Epithelial cell of esophagus (primary cell): ENCODE results near the gene TMEM225B.
"Not testable (repeated sequence)": the region's sequence is repeated elsewhere in the genome, so short reads cannot be mapped to it uniquely, and the experiment has no call there.

Source experiments
- DNase-seq: peaks from one replicate; pipeline ENCODE4 v3.0.0; 2010; ENCODE audit warnings: low read depth
- H3K4me3 ChIP-seq: 2 replicates; pipeline ENCODE4 v1.5.1; 2011; ENCODE audit warnings: mild to moderate bottlenecking, low read length, control low read depth
- CTCF ChIP-seq: IDR thresholded peaks from 2 replicates; pipeline ENCODE4 v1.5.1; 2011; ENCODE audit warnings: low read depth, mild to moderate bottlenecking, low read length, control low read depth, inconsistent platforms; ENCODE audit not compliant: insufficient read depth; ENCODE audit errors: missing control alignments

Gene TMEM225B

GRCh38 chr7:99628471-99629465 lies 30.7 kb downstream of the TMEM225B start:
- no peak overlapping the region for H3K4me3 ChIP-seq
- TF ChIP-seq CTCF: no peak
- DNase-seq: no peak

DNA sequence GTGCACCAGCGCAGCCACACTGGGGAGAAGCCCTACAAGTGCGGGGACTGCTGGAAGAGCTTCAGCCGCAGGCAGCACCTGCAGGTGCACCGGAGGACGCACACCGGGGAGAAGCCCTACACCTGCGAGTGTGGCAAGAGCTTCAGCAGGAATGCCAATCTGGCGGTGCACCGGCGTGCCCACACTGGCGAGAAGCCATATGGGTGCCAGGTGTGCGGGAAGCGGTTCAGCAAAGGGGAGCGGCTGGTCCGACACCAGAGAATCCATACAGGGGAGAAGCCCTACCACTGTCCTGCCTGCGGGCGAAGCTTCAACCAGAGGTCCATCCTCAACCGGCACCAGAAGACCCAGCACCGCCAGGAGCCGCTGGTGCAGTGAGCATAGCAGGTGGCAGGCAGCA lies 31.6 kb downstream of the TMEM225B start:
- H3K4me3 ChIP-seq: no peak overlapping the region
- no peak for TF ChIP-seq CTCF
- DNase-seq: no peak

DNA sequence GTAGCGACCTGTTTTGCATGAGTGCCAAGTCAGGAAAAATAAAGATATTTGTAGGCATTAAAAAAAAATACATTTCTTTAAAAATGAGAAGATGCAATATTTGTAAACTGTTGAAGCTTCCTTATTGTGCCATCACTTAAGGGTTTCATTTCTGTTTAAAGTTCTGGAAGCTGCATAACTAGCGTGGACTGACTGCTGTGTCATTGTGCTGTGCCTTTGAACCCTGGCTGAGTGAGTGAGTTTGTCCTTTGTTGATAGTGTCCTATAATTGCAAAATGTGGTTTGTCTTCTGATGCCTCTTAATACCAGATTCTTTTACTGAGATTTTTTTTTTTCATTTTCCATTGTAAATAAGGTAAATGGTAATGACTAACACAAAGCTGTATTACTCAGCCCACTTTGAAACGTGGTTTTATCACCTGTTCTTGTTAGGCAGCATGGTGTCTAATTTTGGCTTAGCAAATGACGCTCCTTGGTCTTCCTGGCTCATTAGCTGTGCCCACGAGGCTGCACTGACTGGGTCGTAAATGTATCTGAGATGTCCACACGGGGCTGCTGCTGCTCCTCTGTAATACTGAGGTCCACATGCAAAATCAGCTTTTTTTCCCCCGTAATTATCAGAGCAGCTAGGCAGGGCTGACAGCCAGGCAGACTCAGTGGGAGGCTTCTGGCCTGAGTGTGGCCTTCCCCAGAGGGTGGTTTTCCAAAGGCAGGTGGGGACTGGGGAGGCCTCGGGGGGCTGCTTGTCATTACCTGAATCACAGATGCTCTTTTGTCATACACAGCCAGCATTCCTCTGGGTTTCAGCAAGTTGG lies 33.4 kb downstream of the TMEM225B start:
- peak; percentile 56 for TF ChIP-seq CTCF
- no peak overlapping the region for H3K4me3 ChIP-seq
- DNase-seq: peak; percentile 88

GRCh38 chr7:99637414-99637813 lies 39.3 kb downstream of the TMEM225B start:
- H3K4me3 ChIP-seq: not testable (repeated sequence)
- peak; percentile 34 for DNase-seq

DNA sequence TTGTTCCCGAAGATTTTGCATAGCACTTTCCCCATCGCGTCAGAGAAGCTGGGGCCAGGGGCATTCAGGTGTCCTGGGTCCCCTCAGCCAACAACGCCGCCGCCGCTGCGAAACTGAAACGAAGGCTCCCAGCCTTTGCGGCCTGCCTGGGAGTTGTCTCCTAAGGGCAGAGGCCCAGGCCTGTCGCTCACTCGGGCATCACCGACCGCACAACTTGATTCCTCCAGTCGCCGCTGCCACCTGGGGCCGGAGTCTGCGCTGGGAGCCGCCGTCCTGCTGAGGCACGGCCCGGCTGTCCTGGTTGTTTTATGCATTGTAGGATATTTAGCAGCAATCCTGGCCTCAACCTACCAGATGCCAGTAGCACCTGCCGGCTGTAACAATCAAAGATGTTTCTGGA lies 40.7 kb downstream of the TMEM225B start:
- TF ChIP-seq CTCF: no peak
- DNase-seq: no peak
- H3K4me3 ChIP-seq: no peak overlapping the region

- DNase-seq: no peak
- TF ChIP-seq CTCF: no peak
- no peak overlapping the region for H3K4me3 ChIP-seq
Observed at GRCh38 chr7:99639267-99639666, 41.2 kb downstream of the TMEM225B start.

DNA sequence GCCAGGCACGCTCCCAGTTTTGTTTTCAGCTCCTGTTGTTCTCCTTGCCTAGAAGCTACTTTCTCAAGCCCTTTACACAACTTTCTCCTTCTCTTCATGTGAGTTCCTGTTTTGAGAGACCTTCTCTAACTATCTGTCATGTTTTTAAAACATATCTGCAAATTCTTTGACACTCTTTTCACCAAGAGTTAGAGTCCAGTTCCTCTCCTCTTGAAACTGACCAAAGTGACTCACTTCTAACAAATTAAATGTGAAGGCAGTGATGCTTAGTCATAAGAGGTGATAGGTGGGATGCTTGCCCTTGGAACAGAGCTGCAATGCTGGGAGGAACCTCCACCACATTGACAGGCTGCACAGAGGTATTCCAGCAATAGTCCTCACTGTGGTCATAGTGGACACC lies 44.0 kb downstream of the TMEM225B start:
- TF ChIP-seq CTCF: no peak
- H3K4me3 ChIP-seq: no peak overlapping the region
- no peak for DNase-seq
